ENCODE results near the gene DHRS7B. TPM values are rescaled to one million over a fixed set of nuclear protein-coding genes. Genes with fewer than 3 reads are reported as not detected.

The DHRS7B gene
- total RNA-seq, 4 donors from 2014 or later, result 14.6 to 80.6 (median 47.7) TPM

GRCh38 chr17:21163101-21163500 lies 36.3 kb downstream of the DHRS7B start:
- TF ChIP-seq EP300 (IDR thresholded peaks at IDR 0.05; ENCODE audit: low read depth) (no peak), POLR2A (IDR thresholded peaks at IDR 0.05) (no peak), POLR2AphosphoS5 (IDR thresholded peaks at IDR 0.05) (no peak)
- Histone ChIP-seq H3K27ac (peak overlapping the region in 2 of 4 donors; percentile 49 to 66), H3K9me3 (no peaks in the 10 kb centered on the region), H3K4me3 (no peak overlapping the region), H3K36me3 (no peaks in the 10 kb centered on the region), H3K4me1 (peaks cover 10 to 38% (median 21%) of the 10 kb centered on the region in 4 donors), H3K27me3 (no peaks in the 10 kb centered on the region)
- 83 to 94% methylated on average over 1 to 6 of the region's 6 CpGs for WGBS, 2 donors (ENCODE audit: low coverage in 1 of 2)
- in situ Hi-C loops (cut with MboI; ENCODE audit: low pct_ligation_motif_present in 1 of 4, low pct_unique_long_range_greater_than_20kb in 1 of 4, low sequenced_read_pairs in 3 of 4) (no loop called here), intact Hi-C loops (cut with DNase I; ENCODE audit: low total_unique reads) (no loop called here)
- no peak for DNase-seq

- no peaks in the 10 kb centered on the region for H3K27me3 ChIP-seq
- no peak for TF ChIP-seq POLR2AphosphoS5 (IDR thresholded peaks at IDR 0.05)
- no peak for TF ChIP-seq POLR2A (IDR thresholded peaks at IDR 0.05)
- TF ChIP-seq EP300 (IDR thresholded peaks at IDR 0.05; ENCODE audit: low read depth), result no peak
- no peak for TF ChIP-seq CTCF (IDR thresholded peaks at IDR 0.05)
- intact Hi-C loops (cut with DNase I; ENCODE audit: low total_unique reads) (no loop called here), in situ Hi-C loops (cut with MboI; ENCODE audit: low pct_ligation_motif_present in 1 of 4, low pct_unique_long_range_greater_than_20kb in 1 of 4, low sequenced_read_pairs in 3 of 4) (no loop called here)
- H3K9me3 ChIP-seq, result no peaks in the 10 kb centered on the region
- H3K4me1 ChIP-seq, result peaks cover 10 to 38% (median 21%) of the 10 kb centered on the region in 4 donors
- H3K27ac ChIP-seq, result no peak overlapping the region
- no peak for DNase-seq
- WGBS, 2 donors (ENCODE audit: low coverage in 1 of 2), result 90 to 100% methylated on average over 1 to 6 of the region's 6 CpGs
- H3K36me3 ChIP-seq, result no peaks in the 10 kb centered on the region
- H3K4me3 ChIP-seq, result no peak overlapping the region
These were observed 37.5 kb downstream of the DHRS7B start for GRCh38 chr17:21164216-21164615.

- no peaks in the 10 kb centered on the region for H3K36me3 ChIP-seq
- no peaks in the 10 kb centered on the region for H3K27me3 ChIP-seq
- no peak overlapping the region for H3K4me3 ChIP-seq
- in situ Hi-C loops (cut with MboI; ENCODE audit: low pct_ligation_motif_present in 1 of 4, low pct_unique_long_range_greater_than_20kb in 1 of 4, low sequenced_read_pairs in 3 of 4) (no loop called here), intact Hi-C loops (cut with DNase I; ENCODE audit: low total_unique reads) (no loop called here)
- peaks cover 10 to 38% (median 21%) of the 10 kb centered on the region in 4 donors for H3K4me1 ChIP-seq
- no peaks in the 10 kb centered on the region for H3K9me3 ChIP-seq
- 86 to 89% methylated on average over 5 of the region's 5 CpGs for WGBS, 2 donors (ENCODE audit: low coverage in 1 of 2)
- H3K27ac ChIP-seq, result no peak overlapping the region
- no peak for DNase-seq
- no peak for TF ChIP-seq POLR2AphosphoS5 (IDR thresholded peaks at IDR 0.05)
- TF ChIP-seq CTCF (IDR thresholded peaks at IDR 0.05), result no peak
- no peak for TF ChIP-seq POLR2A (IDR thresholded peaks at IDR 0.05)
- TF ChIP-seq EP300 (IDR thresholded peaks at IDR 0.05; ENCODE audit: low read depth), result no peak
These were observed 37.9 kb downstream of the DHRS7B start for GRCh38 chr17:21164620-21165019.

GRCh38 chr17:21165922-21166594 lies 39.3 kb downstream of the DHRS7B start:
- Histone ChIP-seq H3K27me3 (no peaks in the 10 kb centered on the region), H3K36me3 (no peaks in the 10 kb centered on the region), H3K27ac (peak overlapping the region; percentile 69 to 73 (median 70)), H3K4me1 (peaks cover 11 to 43% (median 23%) of the 10 kb centered on the region in 4 donors), H3K9me3 (no peaks in the 10 kb centered on the region), H3K4me3 (no peak overlapping the region)
- 82 to 90% methylated on average over 7 to 11 of the region's 11 CpGs for WGBS, 2 donors (ENCODE audit: low coverage in 1 of 2)
- intact Hi-C loops (cut with DNase I; ENCODE audit: low total_unique reads), result no loop called here
- no peak for DNase-seq
- TF ChIP-seq POLR2AphosphoS5 (IDR thresholded peaks at IDR 0.05), result peak in 1 of 3 donors; percentile 46
- no peak for TF ChIP-seq POLR2A (IDR thresholded peaks at IDR 0.05)
- no peak for TF ChIP-seq EP300 (IDR thresholded peaks at IDR 0.05; ENCODE audit: low read depth)
- TF ChIP-seq CTCF (IDR thresholded peaks at IDR 0.05), result no peak
- in situ Hi-C loops (cut with MboI; ENCODE audit: low pct_ligation_motif_present in 1 of 4, low pct_unique_long_range_greater_than_20kb in 1 of 4, low sequenced_read_pairs in 3 of 4), result no loop called here

All from transverse colon (tissue), 4 donors.